Mesenchymal stem cell (in vitro differentiated cells and primary cell): Measurements from ENCODE around the gene MXI1. TPM values are rescaled to one million over a fixed set of nuclear protein-coding genes. Genes with fewer than 3 reads are reported as not detected.

Experiments
- DNase-seq: peaks from one replicate; pipeline ENCODE4 v3.0.0-alpha.2; 2013
- H2AFZ ChIP-seq: one replicate; pipeline ENCODE4 v1.6.1; 2013; ENCODE audit warnings: low read depth, mild to moderate bottlenecking, control low read depth, inconsistent platforms, low read length, moderate library complexity
- H2AK5ac ChIP-seq: 2 replicates; pipeline ENCODE4 v1.6.1; 2013; ENCODE audit warnings: low read length, moderate library complexity, mild to moderate bottlenecking, inconsistent platforms; ENCODE audit not compliant: severe bottlenecking
- H2BK120ac ChIP-seq: one replicate; pipeline ENCODE4 v1.6.1; 2013; ENCODE audit warnings: low read depth, mild to moderate bottlenecking, inconsistent platforms, low read length, moderate library complexity
- H2BK12ac ChIP-seq, 2 experiments: one replicate each; pipeline ENCODE4 v1.6.1; 2013; ENCODE audit warnings: inconsistent platforms in 2 of 2, low read length in 2 of 2, mild to moderate bottlenecking in 2 of 2, moderate library complexity in 2 of 2, control low read depth in 1 of 2
- H2BK15ac ChIP-seq: one replicate; pipeline ENCODE4 v1.6.1; 2013; ENCODE audit warnings: mild to moderate bottlenecking, low read depth, inconsistent platforms; ENCODE audit not compliant: poor library complexity, severe bottlenecking
- H2BK5ac ChIP-seq: 2 replicates; pipeline ENCODE4 v1.6.1; 2013; ENCODE audit warnings: low read depth, mild to moderate bottlenecking, low read length, control low read depth, inconsistent platforms; ENCODE audit not compliant: poor library complexity, severe bottlenecking
- H3K14ac ChIP-seq, 2 experiments: one replicate each; pipeline ENCODE4 v1.6.1; 2013; ENCODE audit warnings: inconsistent platforms in 2 of 2, low read length in 2 of 2, control low read depth in 1 of 2, mild to moderate bottlenecking in 1 of 2, moderate library complexity in 1 of 2
- H3K18ac ChIP-seq, 2 experiments: one replicate each; pipeline ENCODE4 v1.6.1; 2013; ENCODE audit warnings: inconsistent platforms in 2 of 2, low read length in 2 of 2, control low read depth in 1 of 2, low read depth in 1 of 2, mild to moderate bottlenecking in 1 of 2
- H3K23ac ChIP-seq, 2 experiments: one replicate each; pipeline ENCODE4 v1.6.1; 2013; ENCODE audit warnings: inconsistent platforms in 2 of 2, low read length in 2 of 2, mild to moderate bottlenecking in 2 of 2, moderate library complexity in 2 of 2, control low read depth in 1 of 2
- H3K27ac ChIP-seq: 2 replicates; pipeline ENCODE4 v1.5.1; 2013; ENCODE audit warnings: mild to moderate bottlenecking, moderate library complexity, low read length, control low read depth, inconsistent platforms; ENCODE audit not compliant: poor library complexity, severe bottlenecking
- H3K27me3 ChIP-seq, 2 experiments: 2 replicates each; pipeline versions ENCODE4 v1.6.1 to v1.7.0; 2013; ENCODE audit warnings: low read length in 2 of 2, mild to moderate bottlenecking in 2 of 2, moderate library complexity in 2 of 2, control low read depth in 1 of 2, inconsistent platforms in 1 of 2; ENCODE audit not compliant: control insufficient read depth in 1 of 2, insufficient read depth in 1 of 2
- H3K36me3 ChIP-seq, 2 experiments: 2 replicates each; pipeline versions ENCODE4 v1.6.1 to v1.7.0; 2013; ENCODE audit warnings: low read length in 2 of 2, control low read depth in 1 of 2, inconsistent platforms in 1 of 2, low read depth in 1 of 2, mild to moderate bottlenecking in 1 of 2; ENCODE audit not compliant: insufficient read depth in 2 of 2, control insufficient read depth in 1 of 2
- H3K4ac ChIP-seq, 2 experiments: one replicate each; pipeline ENCODE4 v1.6.1; 2013; ENCODE audit warnings: inconsistent platforms in 2 of 2, low read length in 2 of 2, mild to moderate bottlenecking in 2 of 2, moderate library complexity in 2 of 2, control low read depth in 1 of 2, low read depth in 1 of 2
- H3K4me1 ChIP-seq: 2 replicates; pipeline ENCODE4 v1.6.1; 2013; ENCODE audit warnings: low read depth, low read length, control low read depth; ENCODE audit not compliant: control insufficient read depth, insufficient read depth
- H3K4me2 ChIP-seq: 2 replicates; pipeline ENCODE4 v1.6.1; 2013; ENCODE audit warnings: low read length, mild to moderate bottlenecking, inconsistent platforms; ENCODE audit not compliant: poor library complexity, severe bottlenecking
- H3K4me3 ChIP-seq, 2 experiments: 2 replicates each; pipeline versions ENCODE4 v1.5.1 to v1.7.0; 2013; ENCODE audit warnings: low read length in 2 of 2, mild to moderate bottlenecking in 2 of 2, control low read depth in 1 of 2, low read depth in 1 of 2; ENCODE audit not compliant: insufficient read depth in 1 of 2
- H3K79me1 ChIP-seq: replicated peaks from 2 replicates; pipeline ENCODE4 v1.6.1; 2013; ENCODE audit warnings: mild to moderate bottlenecking, control low read depth, low read length, inconsistent platforms; ENCODE audit not compliant: poor library complexity, severe bottlenecking
- H3K9ac ChIP-seq: 2 replicates; pipeline ENCODE4 v1.7.0; 2013; ENCODE audit warnings: mild to moderate bottlenecking, low read length, moderate library complexity
- H3K9me3 ChIP-seq: 2 replicates; pipeline ENCODE4 v1.7.0; 2013; ENCODE audit warnings: mild to moderate bottlenecking, low read length; ENCODE audit not compliant: control insufficient read depth
- H4K8ac ChIP-seq: one replicate; pipeline ENCODE4 v1.6.1; 2013; ENCODE audit warnings: inconsistent platforms, mild to moderate bottlenecking, low read length, moderate library complexity
- H4K91ac ChIP-seq: one replicate; pipeline ENCODE4 v1.6.1; 2013; ENCODE audit warnings: mild to moderate bottlenecking, low read length, inconsistent platforms
- WGBS: methylation state at CpG from one replicate; pipeline ENCODE4 v1.1.7; 2013; ENCODE audit warnings: mixed read lengths; 5-methylcytosine and 5-hydroxymethylcytosine counted together
- polyA plus RNA-seq, 2 experiments: library from polyadenylated mRNA; stranded (reverse); fragments of 200-250 nt; gene quantifications; one replicate each; pipeline ENCODE4 v1.2.3, GENCODE V29; 2013

Gene MXI1
- 7.8 TPM for polyA plus RNA-seq (2013, experiment 1 of 2)
- polyA plus RNA-seq (2013, experiment 2 of 2), result 8.3 TPM

DNA sequence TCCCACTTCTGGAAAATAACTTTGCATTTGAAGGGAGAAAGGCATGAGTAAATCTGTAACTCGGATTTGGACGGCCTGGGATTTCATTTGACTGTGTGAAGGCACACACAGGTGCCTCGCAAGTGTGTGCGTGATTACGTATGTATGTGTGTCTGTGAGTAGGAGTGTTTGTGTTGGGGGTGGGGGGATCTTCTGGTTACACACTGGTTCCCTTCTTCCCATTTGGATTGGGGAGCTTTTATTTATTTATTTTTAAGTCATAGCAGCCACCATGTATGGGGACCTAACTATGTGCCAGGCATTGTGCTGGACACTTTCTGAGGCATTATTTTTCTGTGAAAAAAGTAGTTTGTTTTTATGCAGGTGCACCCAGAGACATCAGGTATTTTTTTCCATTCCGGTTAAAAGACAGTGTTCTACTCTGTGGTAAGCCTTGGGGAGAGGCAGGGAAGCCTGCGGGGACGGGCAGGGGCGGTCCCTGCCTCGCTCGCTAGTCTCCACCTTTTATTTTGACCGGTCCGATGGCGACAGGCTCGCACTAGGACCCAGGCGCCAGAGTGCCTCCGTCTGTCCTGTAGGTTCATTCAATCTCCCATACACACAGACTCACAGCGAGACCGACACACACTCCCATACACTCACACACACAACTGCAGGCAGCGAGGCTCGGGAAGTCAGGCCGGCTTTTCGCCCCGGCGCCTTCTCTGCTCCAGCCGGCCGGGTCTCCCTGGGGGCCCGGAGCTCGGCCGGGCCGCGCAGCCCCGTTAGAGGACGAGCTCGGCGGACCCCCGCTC is at the start of gene MXI1:
Gene MXI1 (plus strand): TSS at position 595 of the 794 bp plus-strand sequence. CDS start 204 bp downstream, outside the sequence.
- WGBS, result 7% methylated on average over 37 of the region's 37 CpGs
- H3K27ac ChIP-seq, result peak within 1 kb of the TSS; percentile 40

DNA sequence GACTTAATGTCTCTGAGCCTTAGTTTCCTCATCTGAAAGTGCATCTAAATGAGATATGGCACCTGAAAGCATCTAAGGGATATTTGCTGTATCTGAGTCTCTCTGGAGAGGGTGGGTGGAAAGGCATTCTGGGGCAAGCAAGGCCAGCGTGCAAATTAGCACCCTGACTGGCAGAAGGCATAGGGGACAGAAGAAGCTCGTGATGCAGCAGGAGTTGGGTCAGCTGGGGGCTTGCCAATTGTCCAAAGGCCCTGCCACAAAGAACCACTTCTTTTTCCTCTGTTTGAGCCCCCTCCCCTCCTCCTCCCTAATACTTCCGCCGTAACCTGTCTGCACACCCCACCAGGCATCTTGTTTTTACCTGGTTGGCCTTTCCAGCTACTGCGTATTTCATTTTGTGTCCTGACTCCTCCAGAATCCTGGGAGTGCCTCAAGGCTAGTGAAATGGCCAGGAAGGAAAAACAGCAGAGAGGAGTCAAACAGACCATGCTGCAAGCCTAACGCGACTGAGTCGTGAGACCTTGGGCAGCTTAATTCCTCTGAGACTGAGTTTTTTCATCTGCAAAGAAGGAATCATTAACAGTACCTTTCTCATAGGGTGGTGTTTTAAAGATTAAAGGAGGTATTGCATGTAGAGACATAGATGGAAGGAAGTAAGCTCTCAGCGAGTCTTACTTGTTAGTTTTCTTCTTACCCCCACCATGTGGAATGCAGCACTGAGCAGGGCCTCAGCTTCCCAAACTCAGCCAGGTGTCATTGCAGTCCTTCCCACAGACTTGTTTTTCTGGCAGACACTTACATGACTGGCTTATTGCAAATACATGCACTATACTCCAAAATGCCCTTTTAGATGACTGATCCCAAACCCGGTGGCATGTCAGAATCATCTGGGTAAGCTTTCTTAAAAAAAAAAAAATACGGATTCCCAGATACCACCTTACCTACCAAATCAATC is 49.1 kb upstream of the MXI1 start:
- 84% methylated on average over 11 of the region's 11 CpGs for whole genome bisulfite sequencing

More for the DNA sequence above, at the start of gene MXI1:
- Histone ChIP-seq H3K9me3 (no peaks in the 10 kb centered on the region), H2BK12ac (peak within 1 kb of the TSS in 1 of 2 experiments; percentile 43), H3K14ac (no peak within 1 kb of the TSS), H2AK5ac (no peak within 1 kb of the TSS), H3K4me3 (peak within 1 kb of the TSS; percentile 77 to 95), H3K9ac (peak within 1 kb of the TSS; percentile 61), H3K79me1 (peaks cover 5% of the 10 kb centered on the region), H2BK5ac (no peak within 1 kb of the TSS), H3K27me3 (peaks cover 12 to 16% of the 10 kb centered on the region in 2 experiments), H3K18ac (peak within 1 kb of the TSS in 1 of 2 experiments; percentile 88), H3K4me1 (peaks cover 7% of the 10 kb centered on the region), H2BK120ac (no peak within 1 kb of the TSS), H4K91ac (no peak within 1 kb of the TSS), H3K4me2 (peak within 1 kb of the TSS; percentile 97), H3K23ac (peak within 1 kb of the TSS in 1 of 2 experiments; percentile 49), H3K4ac (peak within 1 kb of the TSS in 1 of 2 experiments; percentile 43), H3K36me3 (no peaks in the 10 kb centered on the region), H2AFZ (peak within 1 kb of the TSS; percentile 86), H2BK15ac (no peak within 1 kb of the TSS), H4K8ac (peak within 1 kb of the TSS; percentile 4)
- DNase-seq, result peak; percentile 83

DNA sequence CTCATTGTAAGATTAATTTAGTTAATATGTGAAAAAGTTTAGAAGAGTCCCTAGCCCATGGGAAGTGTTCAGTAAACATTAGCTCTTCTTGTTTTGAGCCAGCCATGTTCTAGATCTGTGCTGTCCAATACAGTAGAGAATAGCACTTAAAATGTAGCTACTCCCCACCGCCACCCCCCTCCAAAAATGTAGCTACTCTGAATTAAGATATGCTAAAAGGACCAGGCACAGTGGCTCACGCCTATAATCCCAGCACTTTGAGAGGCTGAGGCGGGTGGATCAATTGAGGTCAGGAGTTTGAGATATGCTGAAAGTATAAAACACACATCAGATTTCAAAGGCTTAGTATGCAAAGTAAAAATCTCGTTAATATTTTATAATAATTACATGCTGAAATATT is 47.3 kb upstream of the MXI1 start:
- Histone ChIP-seq H3K4me1 (peaks cover 2% of the 10 kb centered on the region), H2BK120ac (no peak overlapping the region), H2AFZ (no peak overlapping the region), H3K4me2 (no peak overlapping the region), H2BK12ac (no peak overlapping the region), H3K4me3 (no peak overlapping the region), H3K18ac (no peak overlapping the region), H3K9ac (no peak overlapping the region), H3K36me3 (no peaks in the 10 kb centered on the region), H2BK5ac (no peak overlapping the region), H3K27me3 (peaks cover 33 to 63% of the 10 kb centered on the region in 2 experiments), H2AK5ac (no peak overlapping the region), H3K27ac (no peak overlapping the region), H3K14ac (no peak overlapping the region), H3K4ac (no peak overlapping the region), H3K79me1 (no peaks in the 10 kb centered on the region), H3K9me3 (no peaks in the 10 kb centered on the region), H2BK15ac (no peak overlapping the region), H4K91ac (no peak overlapping the region), H3K23ac (no peak overlapping the region), H4K8ac (no peak overlapping the region)
- DNase-seq, result no peak
- WGBS, result no CpG with 5 or more reads among the region's 4 CpGs

More for the DNA sequence above, 49.1 kb upstream of the MXI1 start:
- Histone ChIP-seq H2AK5ac (no peak overlapping the region), H3K4me3 (no peak overlapping the region), H3K9ac (no peak overlapping the region), H3K4me2 (no peak overlapping the region), H2BK12ac (no peak overlapping the region), H3K14ac (no peak overlapping the region), H3K27ac (no peak overlapping the region), H3K9me3 (no peaks in the 10 kb centered on the region), H2BK5ac (no peak overlapping the region), H2BK120ac (no peak overlapping the region), H3K4ac (no peak overlapping the region), H3K23ac (no peak overlapping the region), H2AFZ (no peak overlapping the region), H4K8ac (no peak overlapping the region), H3K18ac (no peak overlapping the region), H3K27me3 (peaks cover 29 to 61% of the 10 kb centered on the region in 2 experiments), H3K36me3 (no peaks in the 10 kb centered on the region), H3K79me1 (no peaks in the 10 kb centered on the region), H4K91ac (no peak overlapping the region), H3K4me1 (peaks cover 2% of the 10 kb centered on the region), H2BK15ac (no peak overlapping the region)
- DNase-seq, result no peak

DNA sequence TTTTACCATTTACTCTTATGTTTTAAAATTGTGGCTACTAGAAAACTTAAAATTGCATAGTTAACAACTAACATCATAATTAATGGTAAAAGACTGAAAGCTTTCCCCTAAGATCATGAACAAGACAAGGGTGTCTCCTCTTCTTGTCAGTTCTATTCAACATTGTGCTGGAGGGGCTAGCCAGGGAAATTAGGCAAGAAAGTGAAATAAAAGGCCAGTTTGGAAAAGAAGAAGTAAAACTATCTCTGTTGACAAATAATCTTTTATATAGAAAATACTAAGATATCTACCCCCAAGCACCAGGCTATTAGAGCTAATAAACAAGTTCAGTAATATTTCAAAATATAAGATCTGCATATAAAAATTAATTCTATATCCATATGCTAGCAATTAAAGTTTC is 46.9 kb upstream of the MXI1 start:
- Histone ChIP-seq H2BK120ac (no peak overlapping the region), H3K27me3 (peaks cover 38 to 68% of the 10 kb centered on the region in 2 experiments), H3K9me3 (no peaks in the 10 kb centered on the region), H3K36me3 (no peaks in the 10 kb centered on the region), H2AFZ (no peak overlapping the region), H2AK5ac (no peak overlapping the region), H3K23ac (no peak overlapping the region), H2BK5ac (no peak overlapping the region), H3K18ac (no peak overlapping the region), H2BK12ac (no peak overlapping the region), H3K14ac (no peak overlapping the region), H3K4ac (no peak overlapping the region), H3K9ac (no peak overlapping the region), H3K4me2 (no peak overlapping the region), H3K4me1 (peaks cover 2% of the 10 kb centered on the region), H3K4me3 (no peak overlapping the region), H3K79me1 (no peaks in the 10 kb centered on the region), H4K91ac (no peak overlapping the region), H2BK15ac (no peak overlapping the region), H3K27ac (no peak overlapping the region), H4K8ac (no peak overlapping the region)
- DNase-seq, result no peak
